Measurements from ENCODE around the gene CALCOCO1. TPM values are rescaled to one million over a fixed set of nuclear protein-coding genes. Genes with fewer than 3 reads are reported as not detected.

CALCOCO1 gene
- total and polyA plus RNA-seq, 10 of the 15 experiments (the other 5 are each of a cell fraction or from before 2014, with no cell fraction given) = 2.8 to 55.9 (median 13.7) TPM

DNA sequence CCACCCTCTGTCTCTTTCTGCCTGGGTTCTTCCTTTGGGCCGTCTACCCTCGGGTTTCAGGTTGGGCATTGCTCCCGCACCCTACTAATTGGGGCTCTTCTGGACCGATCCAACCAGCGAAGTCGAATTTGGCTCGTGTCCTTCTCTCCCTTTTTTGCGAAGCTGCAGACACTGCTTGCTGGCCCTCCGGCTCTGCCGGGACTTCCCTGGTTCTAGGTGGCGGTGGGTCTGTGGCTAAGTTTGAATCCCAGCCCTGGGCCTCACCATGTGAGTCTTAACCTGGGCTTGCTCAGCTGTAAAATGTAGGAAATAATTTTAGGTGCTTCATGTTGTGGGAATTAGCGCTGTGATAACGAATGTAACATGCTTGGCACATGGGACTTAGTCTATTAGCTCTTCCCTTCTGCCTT is 24.9 kb upstream of the CALCOCO1 start:
- in situ Hi-C loops (cut with MboI) (no loop called here), intact Hi-C loops (cut with micrococcal nuclease; ENCODE audit: unreplicated experiment) (loop anchor here (10.0 kb wide), 1 partner anchor 453 kb away; no protein-coding TSS in a partner anchor)
- BruUV-seq (replicated peaks) = no TSS peak
- H3K36me3 ChIP-seq (ENCODE audit: control insufficient read depth in 2 of 2, insufficient read depth in 2 of 2, low read length in 1 of 2) = no peaks in the 10 kb centered on the region
- ChIA-PET RAD21 (ENCODE audit: unreplicated experiment) (interaction anchor here (0.8 to 2.0 kb wide), 3 partner anchors 9 to 673 kb away, joined by 3 to 7 read pairs (median 3); partner anchors contain the start of gene SPRYD3), POLR2A (interaction anchor here (0.6 to 1.9 kb wide), 7 partner anchors 8 to 251 kb away, joined by 3 to 7 read pairs (median 4); partner anchors contain the start of gene TARBP2), SMC1A (ENCODE audit: uncharacterized antibody, unreplicated experiment) (interaction anchor here (0.9 to 2.4 kb wide), 5 partner anchors 8 to 439 kb away, joined by 3 to 11 read pairs (median 3); no protein-coding TSS in a partner anchor), CTCF (interaction anchor here (0.6 to 11.1 kb wide), 6 partner anchors 7 to 193 kb away, joined by 3 to 443 read pairs (median 4); no protein-coding TSS in a partner anchor)
- H3K79me2 ChIP-seq (ENCODE audit: control insufficient read depth, insufficient read depth, low read length) = no peaks in the 10 kb centered on the region
- peak overlapping the region; percentile 56; the same call in 1 of the 2 replicates for H3K9ac ChIP-seq (ENCODE audit: control insufficient read depth, insufficient read depth, low read length)
- FAIRE-seq (no peak), ATAC-seq (no peak), DNase-seq (ENCODE audit: low read depth, low spot score) (no peak)
- H3K4me3 ChIP-seq = peak overlapping the region; percentile 68; the same call in 1 of the 2 replicates
- H3K27ac ChIP-seq (ENCODE audit: control insufficient read depth, insufficient read depth) = peak overlapping the region; percentile 47
- H2AFZ ChIP-seq (ENCODE audit: control insufficient read depth, low read depth, low read length) = peak overlapping the region; percentile 5; the same call in 1 of the 2 replicates
- H3K9me3 ChIP-seq (replicated peaks; ENCODE audit: control insufficient read depth, insufficient read depth, low read length) = no peaks in the 10 kb centered on the region
- H3K4me2 ChIP-seq (ENCODE audit: control insufficient read depth, insufficient read depth) = peak overlapping the region; percentile 89
- H4K20me1 ChIP-seq (ENCODE audit: control insufficient read depth, insufficient read depth) = no peaks in the 10 kb centered on the region
- TF ChIP-seq SREBF1 (IDR thresholded peaks at IDR 0.05; ENCODE audit: low read length) (no peak), RELB (IDR thresholded peaks at IDR 0.05; ENCODE audit: low read depth) (0 out of 2 replicates have a peak, but pooled peaks have one; percentile 7), CHD2 (IDR thresholded peaks at IDR 0.05; ENCODE audit: borderline replicate concordance, low read depth, low read length) (0 out of 2 replicates have a peak, but pooled peaks have one; percentile 8)
- TF ChIP-seq, protein P1, sequence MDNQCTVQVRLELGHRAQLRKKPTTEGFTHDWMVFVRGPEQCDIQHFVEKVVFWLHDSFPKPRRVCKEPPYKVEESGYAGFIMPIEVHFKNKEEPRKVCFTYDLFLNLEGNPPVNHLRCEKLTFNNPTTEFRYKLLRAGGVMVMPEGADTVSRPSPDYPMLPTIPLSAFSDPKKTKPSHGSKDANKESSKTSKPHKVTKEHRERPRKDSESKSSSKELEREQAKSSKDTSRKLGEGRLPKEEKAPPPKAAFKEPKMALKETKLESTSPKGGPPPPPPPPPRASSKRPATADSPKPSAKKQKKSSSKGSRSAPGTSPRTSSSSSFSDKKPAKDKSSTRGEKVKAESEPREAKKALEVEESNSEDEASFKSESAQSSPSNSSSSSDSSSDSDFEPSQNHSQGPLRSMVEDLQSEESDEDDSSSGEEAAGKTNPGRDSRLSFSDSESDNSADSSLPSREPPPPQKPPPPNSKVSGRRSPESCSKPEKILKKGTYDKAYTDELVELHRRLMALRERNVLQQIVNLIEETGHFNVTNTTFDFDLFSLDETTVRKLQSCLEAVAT (IDR thresholded peaks at IDR 0.05) = peak; percentile 70; the same call in 1 of the 2 replicates
- 45% methylated on average over 13 of the region's 13 CpGs for WGBS (ENCODE audit: insufficient coverage, insufficient replicate concordance, low lambda C conversion rate, missing lambda C conversion rate)
- H3K4me1 ChIP-seq (ENCODE audit: control insufficient read depth, insufficient read depth, low read length) = peaks cover 62% of the 10 kb centered on the region
- H3K27me3 ChIP-seq (replicated peaks in 1 of 2; ENCODE audit: control insufficient read depth in 2 of 2, insufficient read depth in 2 of 2, low read length in 1 of 2) = no peaks in the 10 kb centered on the region

Measured in GM12878 (cell line).